H1 (cell line): ENCODE data around the gene TFR2. TPM values are rescaled to one million over a fixed set of nuclear protein-coding genes. Genes with fewer than 3 reads are reported as not detected.

ENCODE experiments used
- CHD7 ChIP-seq: fragments of 300-600 bp; sonication (generic); IDR thresholded peaks from 2 replicates; pipeline ENCODE4 v1.7.1; 2012; ENCODE audit warnings: low read length, moderate library complexity, mild to moderate bottlenecking, inconsistent platforms; ENCODE audit not compliant: insufficient replicate concordance
- GTF2F1 ChIP-seq: IDR thresholded peaks from 2 replicates; pipeline ENCODE4 v1.6.1; 2012; ENCODE audit warnings: low read depth, low read length, improper control_type of control experiment, borderline replicate concordance
- KDM1A ChIP-seq: fragments of 200-600, 300-600 bp; sonication (generic); IDR thresholded peaks from 2 replicates; pipeline ENCODE4 v1.7.1; 2016; ENCODE audit warnings: mild to moderate bottlenecking, low read length, borderline replicate concordance
- NRF1 ChIP-seq: IDR thresholded peaks from 2 replicates; pipeline ENCODE4 v1.6.1; 2011; ENCODE audit warnings: mild to moderate bottlenecking, low read depth, low read length, improper control_type of control experiment
- polyA plus RNA-seq, 7 experiments: library from polyadenylated mRNA; depleted of rRNA in 3 of 7; stranded (reverse) in 5 of 7; unstranded in 2 of 7; fragments of >200 nt in 5 of 7; fragments of 200-250 nt in 2 of 7; gene quantifications; 1 replicate in 5 of 7; 2 replicates in 1 of 7; 4 replicates in 1 of 7; pipeline versions ENCODE4 v1.2.1 to v1.2.3, GENCODE V29; 2011 to 2013; ENCODE audit warnings: missing spikeins in 2 of 7, mixed read lengths in 2 of 7
- total RNA-seq: library from RNA; stranded (reverse); fragmentation: NEBNext Ultra II Directional; extraction: Animal tissue kit (Norgen Biotek cat#: 25700); gene quantifications from 2 replicates; pipeline ENCODE4 v1.2.1, GENCODE V29; 2021

TFR2 gene
- total and polyA plus RNA-seq, 2 of the 8 experiments (the other 6 are each of a cell fraction or from before 2014, with no cell fraction given): 4.6 to 5.7 TPM

- TF ChIP-seq CHD7 (no peak), NRF1 (no peak), KDM1A (no peak), GTF2F1 (no peak)
Measured at GRCh38 chr7:100572949-100573675, 68.2 kb downstream of the TFR2 start (continued).
